AG04449 (cell line): ENCODE measurements around the gene UBN1.

Experiments used
- CTCF ChIA-PET: fragments of 350-600 bp; formaldehyde crosslinking; extraction: SDS; loops from one replicate; lab custom pipeline; 2021; ENCODE audit warnings: antibody characterized with exemption; lab: Yijun Ruan, JAX
- POLR2A ChIA-PET: fragments of 400-600, 350-600 bp; formaldehyde crosslinking; extraction: SDS; loops from one replicate; lab custom pipeline; 2020; ENCODE audit warnings: antibody characterized with exemption, inconsistent platforms; lab: Yijun Ruan, JAX
- DNase-seq: peaks from one replicate; pipeline ENCODE4 v3.0.0-alpha.2; 2010; ENCODE audit warnings: low read depth, low spot score
- H3K4me3 ChIP-seq: 2 replicates; pipeline ENCODE4 v1.5.1; 2011; ENCODE audit warnings: low read depth, mild to moderate bottlenecking, control low read depth, low read length
- CTCF ChIP-seq: IDR thresholded peaks from one replicate; pipeline ENCODE4 v1.5.1; 2011; ENCODE audit warnings: mild to moderate bottlenecking, moderate library complexity, low read length, control low read depth, inconsistent platforms; ENCODE audit not compliant: insufficient read depth; ENCODE audit errors: missing control alignments

UBN1 gene

GRCh38 chr16:4852221-4852872 is 5.1 kb downstream of the UBN1 start:
- POLR2A ChIA-PET = no interaction called here
- TF ChIP-seq CTCF = no peak
- no peak for DNase-seq
- no peak overlapping the region for H3K4me3 ChIP-seq
- CTCF ChIA-PET = interaction anchor here (3.3 kb wide), 1 partner anchor 104 kb away, joined by 20 read pairs; no protein-coding TSS in a partner anchor

DNA sequence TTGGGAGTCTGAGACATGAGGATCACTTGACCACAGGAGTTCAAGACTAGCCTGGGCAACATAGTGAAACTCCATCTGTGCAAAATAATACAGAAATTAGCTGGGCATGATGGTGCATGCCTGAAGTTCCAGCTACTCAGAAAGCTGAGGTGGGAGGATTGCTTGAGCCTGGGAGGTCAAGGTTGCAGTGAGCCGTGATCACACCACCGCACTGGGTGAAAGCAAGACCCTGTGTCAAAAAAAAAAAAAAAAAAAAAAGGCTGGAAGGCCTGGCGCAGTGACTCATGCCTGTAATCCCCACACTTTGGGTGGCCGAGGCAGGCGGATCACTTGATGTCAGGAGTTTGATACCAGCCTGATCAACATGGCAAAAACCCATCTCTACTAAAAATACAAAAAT is 8.1 kb downstream of the UBN1 start:
- H3K4me3 ChIP-seq = no peak overlapping the region
- no peak for DNase-seq
- TF ChIP-seq CTCF = no peak
- ChIA-PET CTCF (no interaction called here), POLR2A (no interaction called here)

DNA sequence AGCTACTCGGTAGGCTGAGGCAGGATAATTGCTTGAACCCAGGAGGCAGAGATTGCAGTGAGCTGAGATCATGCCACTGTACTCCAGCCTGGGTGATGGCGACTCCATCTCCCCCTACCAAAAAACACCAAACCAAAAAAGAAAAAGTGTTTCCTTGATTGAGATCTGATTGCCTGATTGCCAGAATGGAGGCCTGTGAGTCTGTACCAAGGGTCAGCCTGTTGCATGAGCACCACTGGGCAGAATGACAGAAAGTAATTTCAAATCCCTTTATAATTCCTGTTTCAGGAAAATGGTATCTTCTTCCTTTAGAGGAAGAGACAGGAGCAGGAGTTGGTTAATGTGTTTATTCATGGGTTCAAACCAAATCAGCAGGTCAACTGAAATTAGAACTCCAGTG is 8.5 kb downstream of the UBN1 start:
- POLR2A ChIA-PET = no interaction called here
- DNase-seq = no peak
- TF ChIP-seq CTCF = no peak
- CTCF ChIA-PET = no interaction called here
- H3K4me3 ChIP-seq = no peak overlapping the region

DNA sequence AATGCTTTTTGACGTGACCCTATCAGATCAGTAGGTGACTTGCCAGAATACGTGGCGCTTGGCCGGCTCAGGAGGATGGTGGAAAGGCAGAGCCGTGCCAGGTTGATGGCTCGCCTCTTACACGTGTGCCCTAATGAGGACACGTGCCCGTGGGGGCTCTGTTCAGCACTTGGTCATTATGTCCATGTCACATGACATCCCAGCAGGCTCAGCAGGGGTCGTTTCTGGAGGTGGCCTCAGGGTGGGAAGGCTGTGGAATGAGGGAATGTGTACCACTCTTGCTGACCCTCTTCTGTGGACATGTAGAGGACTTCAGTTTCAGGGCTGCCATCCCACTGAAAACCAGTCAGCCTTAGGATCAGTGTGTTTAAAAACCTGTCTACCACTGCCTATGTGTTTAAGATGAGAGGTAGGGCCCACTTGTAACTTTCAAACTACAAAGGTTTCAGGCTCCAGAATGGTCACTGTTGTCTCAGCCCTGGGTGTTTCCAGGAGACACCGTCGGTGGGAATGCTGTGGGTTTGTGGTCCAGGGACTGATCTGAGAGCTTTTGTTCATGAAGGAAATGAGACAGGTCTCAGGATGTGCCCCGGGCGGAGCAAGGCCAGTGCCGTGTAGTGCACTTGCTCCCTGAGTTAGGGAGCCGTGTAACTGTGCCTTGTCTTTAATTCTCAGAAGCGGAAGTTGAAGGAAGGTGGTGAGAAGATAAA is 12.1 kb downstream of the UBN1 start:
- no peak for DNase-seq
- ChIA-PET CTCF (interaction anchor here (1.0 kb wide), 1 partner anchor 15 kb away, joined by 3 read pairs; no protein-coding TSS in a partner anchor), POLR2A (no interaction called here)
- TF ChIP-seq CTCF = no peak
- no peak overlapping the region for H3K4me3 ChIP-seq

DNA sequence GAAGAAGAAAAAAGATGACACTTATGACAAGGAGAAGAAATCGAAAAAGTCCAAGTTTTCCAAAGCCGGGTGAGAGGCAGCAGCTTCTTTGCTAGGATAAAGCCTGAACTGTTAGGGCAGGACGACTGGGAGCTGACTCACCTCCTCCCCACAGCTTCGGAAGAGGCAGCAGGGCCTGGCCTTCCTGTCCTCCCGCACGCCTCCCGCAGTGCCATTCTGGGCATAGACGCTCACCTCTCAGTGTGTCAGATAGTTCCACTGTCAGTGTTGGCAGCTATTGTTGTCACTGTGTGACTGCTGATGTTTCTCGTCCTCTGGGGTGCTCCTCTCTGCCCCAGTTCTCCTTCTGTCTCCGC is 12.6 kb downstream of the UBN1 start:
- POLR2A ChIA-PET = no interaction called here
- CTCF ChIA-PET = no interaction called here
- no peak for TF ChIP-seq CTCF
- no peak overlapping the region for H3K4me3 ChIP-seq
- no peak for DNase-seq

DNA sequence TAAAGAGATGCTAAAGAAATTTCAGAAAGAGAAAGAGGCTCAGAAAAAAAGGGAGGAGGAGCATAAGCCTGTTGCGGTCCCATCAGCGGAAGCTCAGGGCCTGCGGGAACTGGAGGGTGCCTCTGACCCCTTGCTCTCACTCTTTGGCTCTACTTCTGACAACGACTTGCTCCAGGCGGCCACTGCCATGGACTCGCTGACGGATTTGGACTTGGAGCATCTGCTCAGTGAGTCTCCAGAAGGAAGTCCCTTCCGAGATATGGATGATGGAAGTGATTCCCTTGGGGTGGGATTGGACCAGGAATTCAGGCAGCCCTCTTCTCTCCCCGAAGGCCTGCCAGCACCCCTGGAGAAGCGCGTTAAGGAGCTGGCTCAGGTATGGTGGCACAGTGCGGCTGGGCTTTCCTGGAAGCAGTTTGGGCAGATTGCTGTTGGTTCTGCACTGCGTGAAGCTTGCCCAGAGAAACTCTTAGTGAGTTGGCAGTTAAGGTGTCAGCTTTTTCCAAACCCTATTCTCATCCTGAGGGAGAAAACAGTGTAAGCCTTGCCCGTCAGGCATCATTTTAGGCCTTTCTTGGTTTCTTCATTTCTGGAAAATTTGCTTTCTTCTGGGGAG is 13.6 kb downstream of the UBN1 start:
- ChIA-PET CTCF (interaction anchor here (2.6 kb wide), 1 partner anchor 95 kb away, joined by 9 read pairs; no protein-coding TSS in a partner anchor), POLR2A (no interaction called here)
- DNase-seq = no peak
- TF ChIP-seq CTCF = no peak
- no peak overlapping the region for H3K4me3 ChIP-seq
